Trophoblast cell (in vitro differentiated cells and primary cell): ENCODE measurements around the gene IQSEC3.

Experiments
- DNase-seq, 2 donors: peaks; one replicate each; pipeline ENCODE4 v3.0.0-alpha.2; 2016
- H2AFZ ChIP-seq: 2 replicates; pipeline ENCODE4 v1.6.1; 2013; ENCODE audit warnings: low read length, moderate library complexity, mild to moderate bottlenecking; ENCODE audit not compliant: insufficient read depth, poor library complexity
- H2AK5ac ChIP-seq: 2 replicates; pipeline ENCODE4 v1.6.1; 2013; ENCODE audit warnings: mild to moderate bottlenecking, low read length
- H2BK120ac ChIP-seq: 2 replicates; pipeline ENCODE4 v1.6.1; 2013; ENCODE audit warnings: low read length, mild to moderate bottlenecking, moderate library complexity; ENCODE audit not compliant: insufficient read depth, poor library complexity
- H2BK12ac ChIP-seq: 2 replicates; pipeline ENCODE4 v1.6.1; 2013; ENCODE audit warnings: mild to moderate bottlenecking, low read length, moderate library complexity
- H2BK5ac ChIP-seq: 2 replicates; pipeline ENCODE4 v1.6.1; 2013; ENCODE audit warnings: low read length, low read depth, moderate library complexity, mild to moderate bottlenecking; ENCODE audit not compliant: poor library complexity
- H3K14ac ChIP-seq: 2 replicates; pipeline ENCODE4 v1.6.1; 2013; ENCODE audit warnings: mild to moderate bottlenecking, low read length
- H3K18ac ChIP-seq: 2 replicates; pipeline ENCODE4 v1.6.1; 2013; ENCODE audit warnings: mild to moderate bottlenecking, low read length
- H3K23ac ChIP-seq: 2 replicates; pipeline ENCODE4 v1.6.1; 2013; ENCODE audit warnings: low read length
- H3K27ac ChIP-seq: 2 replicates; pipeline ENCODE4 v1.5.1; 2013; ENCODE audit warnings: low read depth, mild to moderate bottlenecking, inconsistent platforms, low read length, moderate library complexity
- H3K27me3 ChIP-seq: 2 replicates; pipeline ENCODE4 v1.6.1; 2013; ENCODE audit warnings: inconsistent platforms, mild to moderate bottlenecking, low read length, moderate library complexity; ENCODE audit not compliant: insufficient read depth
- H3K36me3 ChIP-seq, 2 experiments: 1 replicate in 1 of 2; 2 replicates in 1 of 2; pipeline ENCODE4 v1.6.1; 2013; ENCODE audit warnings: low read length in 2 of 2, mild to moderate bottlenecking in 2 of 2, moderate library complexity in 1 of 2; ENCODE audit not compliant: insufficient read depth in 2 of 2, control insufficient read depth in 1 of 2
- H3K4ac ChIP-seq: 2 replicates; pipeline ENCODE4 v1.6.1; 2013; ENCODE audit warnings: low read depth, mild to moderate bottlenecking, low read length, moderate library complexity
- H3K4me1 ChIP-seq, 2 experiments: 1 replicate in 1 of 2; 2 replicates in 1 of 2; pipeline ENCODE4 v1.6.1; 2013; ENCODE audit warnings: low read length in 2 of 2, mild to moderate bottlenecking in 2 of 2, moderate library complexity in 1 of 2; ENCODE audit not compliant: insufficient read depth in 2 of 2, control insufficient read depth in 1 of 2
- H3K4me2 ChIP-seq: 2 replicates; pipeline ENCODE4 v1.6.1; 2013; ENCODE audit warnings: inconsistent platforms, mild to moderate bottlenecking, low read length, moderate library complexity
- H3K4me3 ChIP-seq: 2 replicates; pipeline ENCODE4 v1.5.1; 2013; ENCODE audit warnings: mild to moderate bottlenecking, low read depth, low read length, inconsistent platforms
- H3K79me1 ChIP-seq: one replicate; pipeline ENCODE4 v1.6.1; 2013; ENCODE audit warnings: low read length
- H3K79me2 ChIP-seq: 2 replicates; pipeline ENCODE4 v1.6.1; 2013; ENCODE audit warnings: low read length, mild to moderate bottlenecking; ENCODE audit not compliant: control insufficient read depth, insufficient read depth, poor library complexity
- H3K9ac ChIP-seq: 2 replicates; pipeline ENCODE4 v1.6.1; 2013; ENCODE audit warnings: mild to moderate bottlenecking, low read length
- H3K9me3 ChIP-seq: 2 replicates; pipeline ENCODE4 v1.6.1; 2013; ENCODE audit warnings: low read depth, mild to moderate bottlenecking, control low read depth, inconsistent platforms, low read length; ENCODE audit not compliant: insufficient read depth
- H4K12ac ChIP-seq: 2 replicates; pipeline ENCODE4 v1.6.1; 2013; ENCODE audit warnings: low read depth, mild to moderate bottlenecking, low read length, moderate library complexity
- H4K8ac ChIP-seq: 2 replicates; pipeline ENCODE4 v1.6.1; 2013; ENCODE audit warnings: low read depth, mild to moderate bottlenecking, low read length, moderate library complexity
- H4K91ac ChIP-seq: one replicate; pipeline ENCODE4 v1.6.1; 2013; ENCODE audit warnings: low read depth, mild to moderate bottlenecking, low read length, moderate library complexity
- WGBS: extraction: QIAGEN DNeasy Blood & Tissue Kit; methylation state at CpG from one replicate; pipeline ENCODE4 v1.1.7; 2013; ENCODE audit warnings: missing lambda C conversion rate; ENCODE audit not compliant: insufficient read length, insufficient coverage; ENCODE audit errors: extremely low coverage; 5-methylcytosine and 5-hydroxymethylcytosine counted together

IQSEC3 gene

DNA sequence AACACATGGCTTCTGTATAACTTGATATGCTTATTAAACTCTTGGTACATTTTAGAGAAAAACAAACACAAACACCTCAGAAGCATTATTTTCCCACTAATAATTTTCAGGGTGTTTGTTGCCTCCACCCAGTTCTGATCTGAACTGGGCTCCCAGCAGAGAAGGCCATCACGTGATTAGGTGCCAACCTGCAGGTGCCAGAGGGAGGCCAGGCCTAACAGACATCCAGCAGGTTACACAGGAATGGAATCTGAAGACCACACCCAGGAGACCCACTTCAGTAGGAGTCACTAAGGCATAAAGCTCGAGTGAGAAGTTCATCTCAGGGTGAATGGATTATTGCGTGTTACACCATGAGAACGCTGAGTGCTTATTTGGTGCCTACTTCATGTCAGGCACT lies 138.5 kb downstream of the IQSEC3 start:
- DNase-seq, result no peak
- Histone ChIP-seq H2BK5ac (no peak overlapping the region), H2BK120ac (no peak overlapping the region), H3K18ac (no peak overlapping the region), H3K4me3 (no peak overlapping the region), H3K9me3 (peaks cover 5% of the 10 kb centered on the region), H4K91ac (no peak overlapping the region), H3K79me2 (no peaks in the 10 kb centered on the region), H3K27ac (no peak overlapping the region), H4K12ac (no peak overlapping the region), H3K27me3 (peaks cover 24% of the 10 kb centered on the region), H3K9ac (no peak overlapping the region), H3K23ac (no peak overlapping the region), H3K36me3 (no peaks in the 10 kb centered on the region), H4K8ac (no peak overlapping the region), H3K79me1 (no peaks in the 10 kb centered on the region), H2AK5ac (no peak overlapping the region), H3K4ac (no peak overlapping the region), H3K4me2 (no peak overlapping the region), H2BK12ac (no peak overlapping the region), H2AFZ (no peak overlapping the region), H3K14ac (no peak overlapping the region), H3K4me1 (peaks cover 0 to 11% of the 10 kb centered on the region in 2 experiments)
- WGBS, result no CpG with 5 or more reads among the region's 4 CpGs

- H3K23ac ChIP-seq, result no peak overlapping the region
- no peak overlapping the region for H3K4me3 ChIP-seq
- no peaks in the 10 kb centered on the region for H3K36me3 ChIP-seq
- H3K9me3 ChIP-seq, result peaks cover 5% of the 10 kb centered on the region
- peaks cover 0 to 11% of the 10 kb centered on the region in 2 experiments for H3K4me1 ChIP-seq
- no peak overlapping the region for H3K9ac ChIP-seq
- H4K91ac ChIP-seq, result no peak overlapping the region
- H2BK5ac ChIP-seq, result no peak overlapping the region
- no peak overlapping the region for H2BK120ac ChIP-seq
- WGBS, result no CpG with 5 or more reads among the region's 21 CpGs
- H2AK5ac ChIP-seq, result no peak overlapping the region
- no peak overlapping the region for H4K8ac ChIP-seq
- no peaks in the 10 kb centered on the region for H3K79me2 ChIP-seq
- H4K12ac ChIP-seq, result no peak overlapping the region
- H3K79me1 ChIP-seq, result no peaks in the 10 kb centered on the region
- no peak overlapping the region for H2BK12ac ChIP-seq
- no peak for DNase-seq
- H3K27me3 ChIP-seq, result peaks cover 23% of the 10 kb centered on the region
- no peak overlapping the region for H2AFZ ChIP-seq
- no peak overlapping the region for H3K18ac ChIP-seq
- H3K27ac ChIP-seq, result no peak overlapping the region
- no peak overlapping the region for H3K14ac ChIP-seq
- no peak overlapping the region for H3K4ac ChIP-seq
- no peak overlapping the region for H3K4me2 ChIP-seq
Measured at GRCh38 chr12:206746-207440, 140.3 kb downstream of the IQSEC3 start.

- Histone ChIP-seq H3K27ac (no peak overlapping the region), H3K4me3 (no peak overlapping the region), H3K4me1 (peaks cover 0 to 8% of the 10 kb centered on the region in 2 experiments), H2BK120ac (no peak overlapping the region), H3K18ac (no peak overlapping the region), H3K36me3 (no peaks in the 10 kb centered on the region), H2BK5ac (no peak overlapping the region), H3K23ac (no peak overlapping the region), H4K8ac (no peak overlapping the region), H2AFZ (no peak overlapping the region), H3K4me2 (no peak overlapping the region), H3K27me3 (peaks cover 15% of the 10 kb centered on the region), H4K91ac (no peak overlapping the region), H3K4ac (no peak overlapping the region), H3K79me2 (no peaks in the 10 kb centered on the region), H2AK5ac (no peak overlapping the region), H3K9me3 (peaks cover 3% of the 10 kb centered on the region), H3K14ac (no peak overlapping the region), H3K79me1 (no peaks in the 10 kb centered on the region), H4K12ac (no peak overlapping the region), H2BK12ac (no peak overlapping the region), H3K9ac (no peak overlapping the region)
- DNase-seq, result no peak
- no CpG with 5 or more reads among the region's 10 CpGs for WGBS
Measured at GRCh38 chr12:207804-208203, 141.2 kb downstream of the IQSEC3 start.

GRCh38 chr12:208813-209212 lies 142.2 kb downstream of the IQSEC3 start:
- no peak overlapping the region for H3K14ac ChIP-seq
- no peak overlapping the region for H2BK120ac ChIP-seq
- no peak for DNase-seq
- H4K8ac ChIP-seq, result no peak overlapping the region
- H3K9me3 ChIP-seq, result peaks cover 5% of the 10 kb centered on the region
- H3K79me2 ChIP-seq, result no peaks in the 10 kb centered on the region
- peak overlapping the region; percentile 2 for H3K4me3 ChIP-seq
- H2AFZ ChIP-seq, result no peak overlapping the region
- no peak overlapping the region for H2BK5ac ChIP-seq
- H3K4me2 ChIP-seq, result no peak overlapping the region
- H3K9ac ChIP-seq, result no peak overlapping the region
- WGBS, result no CpG with 5 or more reads among the region's 4 CpGs
- H3K36me3 ChIP-seq, result no peaks in the 10 kb centered on the region
- peaks cover 7% of the 10 kb centered on the region for H3K27me3 ChIP-seq
- H3K4me1 ChIP-seq, result peaks cover 0 to 6% of the 10 kb centered on the region in 2 experiments
- no peak overlapping the region for H3K27ac ChIP-seq
- H3K18ac ChIP-seq, result no peak overlapping the region
- H3K4ac ChIP-seq, result no peak overlapping the region
- no peak overlapping the region for H2BK12ac ChIP-seq
- H3K23ac ChIP-seq, result no peak overlapping the region
- H2AK5ac ChIP-seq, result no peak overlapping the region
- H4K12ac ChIP-seq, result no peak overlapping the region
- no peaks in the 10 kb centered on the region for H3K79me1 ChIP-seq
- no peak overlapping the region for H4K91ac ChIP-seq
